ENCODE results near the gene ANKRD55.
"Not testable (repeated sequence)": the region's sequence is repeated elsewhere in the genome, so short reads cannot be mapped to it uniquely, and the experiment has no call there.

DNA sequence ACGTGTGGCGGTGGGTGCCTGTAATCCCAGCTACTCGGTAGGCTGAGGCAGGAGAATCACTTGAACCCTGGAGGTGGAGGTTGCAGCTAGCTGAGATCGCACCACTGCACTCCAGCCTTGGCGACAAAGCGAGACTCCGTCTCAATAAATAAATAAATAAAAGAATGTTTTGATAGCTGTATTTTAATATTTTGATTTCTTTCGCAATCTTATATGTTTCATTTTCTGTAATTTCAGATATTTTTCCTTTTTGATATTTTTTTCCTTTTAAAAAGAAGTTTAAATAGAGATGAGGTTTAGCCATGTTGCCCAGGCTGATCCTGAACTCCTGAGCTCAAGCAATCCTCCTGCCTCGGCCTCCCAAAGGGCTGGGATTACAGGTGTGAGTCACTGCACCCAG, 82.4 kb downstream of the ANKRD55 start:
- not testable (repeated sequence) for TF ChIP-seq CTCF (IDR thresholded peaks at IDR 0.05; ENCODE audit: low read length); EZH2 (optimal IDR thresholded peaks at IDR 0.05; ENCODE audit: low read depth, low read length); EZH2phosphoT487 (IDR thresholded peaks at IDR 0.05; ENCODE audit: low read length)
